ENCODE measurements around the gene ADGRB3.

GRCh38 chr6:68993911-68994310 lies 358.8 kb downstream of the ADGRB3 start:
- TF ChIP-seq, protein P1, sequence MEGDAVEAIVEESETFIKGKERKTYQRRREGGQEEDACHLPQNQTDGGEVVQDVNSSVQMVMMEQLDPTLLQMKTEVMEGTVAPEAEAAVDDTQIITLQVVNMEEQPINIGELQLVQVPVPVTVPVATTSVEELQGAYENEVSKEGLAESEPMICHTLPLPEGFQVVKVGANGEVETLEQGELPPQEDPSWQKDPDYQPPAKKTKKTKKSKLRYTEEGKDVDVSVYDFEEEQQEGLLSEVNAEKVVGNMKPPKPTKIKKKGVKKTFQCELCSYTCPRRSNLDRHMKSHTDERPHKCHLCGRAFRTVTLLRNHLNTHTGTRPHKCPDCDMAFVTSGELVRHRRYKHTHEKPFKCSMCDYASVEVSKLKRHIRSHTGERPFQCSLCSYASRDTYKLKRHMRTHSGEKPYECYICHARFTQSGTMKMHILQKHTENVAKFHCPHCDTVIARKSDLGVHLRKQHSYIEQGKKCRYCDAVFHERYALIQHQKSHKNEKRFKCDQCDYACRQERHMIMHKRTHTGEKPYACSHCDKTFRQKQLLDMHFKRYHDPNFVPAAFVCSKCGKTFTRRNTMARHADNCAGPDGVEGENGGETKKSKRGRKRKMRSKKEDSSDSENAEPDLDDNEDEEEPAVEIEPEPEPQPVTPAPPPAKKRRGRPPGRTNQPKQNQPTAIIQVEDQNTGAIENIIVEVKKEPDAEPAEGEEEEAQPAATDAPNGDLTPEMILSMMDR (IDR thresholded peaks at IDR 0.05; ENCODE audit: low read depth, low read length, missing input control) = no peak
- TF ChIP-seq NR2F2 (IDR thresholded peaks at IDR 0.05) (no peak), EGR1 (IDR thresholded peaks at IDR 0.05; ENCODE audit: low read depth in 2 of 2) (no peak), MAX (IDR thresholded peaks at IDR 0.05) (no peak), ATF3 (IDR thresholded peaks at IDR 0.05) (no peak), ZBTB33 (IDR thresholded peaks at IDR 0.05) (no peak), GABPA (IDR thresholded peaks at IDR 0.05 in 1 of 2, conservative IDR thresholded peaks at IDR 0.05 in 1 of 2) (no peak), TAF1 (conservative IDR thresholded peaks at IDR 0.05) (no peak), RAD21 (IDR thresholded peaks at IDR 0.05) (no peak), JUND (IDR thresholded peaks at IDR 0.05) (no peak)
- TF ChIP-seq, protein P2, sequence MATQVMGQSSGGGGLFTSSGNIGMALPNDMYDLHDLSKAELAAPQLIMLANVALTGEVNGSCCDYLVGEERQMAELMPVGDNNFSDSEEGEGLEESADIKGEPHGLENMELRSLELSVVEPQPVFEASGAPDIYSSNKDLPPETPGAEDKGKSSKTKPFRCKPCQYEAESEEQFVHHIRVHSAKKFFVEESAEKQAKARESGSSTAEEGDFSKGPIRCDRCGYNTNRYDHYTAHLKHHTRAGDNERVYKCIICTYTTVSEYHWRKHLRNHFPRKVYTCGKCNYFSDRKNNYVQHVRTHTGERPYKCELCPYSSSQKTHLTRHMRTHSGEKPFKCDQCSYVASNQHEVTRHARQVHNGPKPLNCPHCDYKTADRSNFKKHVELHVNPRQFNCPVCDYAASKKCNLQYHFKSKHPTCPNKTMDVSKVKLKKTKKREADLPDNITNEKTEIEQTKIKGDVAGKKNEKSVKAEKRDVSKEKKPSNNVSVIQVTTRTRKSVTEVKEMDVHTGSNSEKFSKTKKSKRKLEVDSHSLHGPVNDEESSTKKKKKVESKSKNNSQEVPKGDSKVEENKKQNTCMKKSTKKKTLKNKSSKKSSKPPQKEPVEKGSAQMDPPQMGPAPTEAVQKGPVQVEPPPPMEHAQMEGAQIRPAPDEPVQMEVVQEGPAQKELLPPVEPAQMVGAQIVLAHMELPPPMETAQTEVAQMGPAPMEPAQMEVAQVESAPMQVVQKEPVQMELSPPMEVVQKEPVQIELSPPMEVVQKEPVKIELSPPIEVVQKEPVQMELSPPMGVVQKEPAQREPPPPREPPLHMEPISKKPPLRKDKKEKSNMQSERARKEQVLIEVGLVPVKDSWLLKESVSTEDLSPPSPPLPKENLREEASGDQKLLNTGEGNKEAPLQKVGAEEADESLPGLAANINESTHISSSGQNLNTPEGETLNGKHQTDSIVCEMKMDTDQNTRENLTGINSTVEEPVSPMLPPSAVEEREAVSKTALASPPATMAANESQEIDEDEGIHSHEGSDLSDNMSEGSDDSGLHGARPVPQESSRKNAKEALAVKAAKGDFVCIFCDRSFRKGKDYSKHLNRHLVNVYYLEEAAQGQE (IDR thresholded peaks at IDR 0.05) = no peak
